SK-N-SH (cell line): ENCODE data around the gene PABPN1. TPM values are rescaled to one million over a fixed set of nuclear protein-coding genes. Genes with fewer than 3 reads are reported as not detected.

Experiments
- CTCF ChIA-PET: fragments of 300-600, 350-600 bp; formaldehyde crosslinking; extraction: SDS; loops from one replicate; lab custom pipeline; 2021; lab: Yijun Ruan, JAX
- POLR2A ChIA-PET: fragments of 350-600 bp; sonication (Branson Sonifier 250); formaldehyde crosslinking; extraction: SDS; loops from one replicate; lab custom pipeline; 2020; ENCODE audit warnings: antibody characterized with exemption, inconsistent platforms; lab: Yijun Ruan, JAX
- DNase-seq: peaks from one replicate; pipeline ENCODE4 v3.0.0; 2012
- H2AFZ ChIP-seq: fragments of 200-600 bp; sonication (generic); 2 replicates; pipeline ENCODE4 v1.8.1; 2016; ENCODE audit warnings: antibody characterized with exemption, mild to moderate bottlenecking, low read depth
- H3F3A ChIP-seq: fragments of 200-600 bp; sonication (generic); replicated peaks from 2 replicates; pipeline ENCODE3; 2016; ENCODE audit warnings: antibody characterized with exemption, mild to moderate bottlenecking; ENCODE audit not compliant: insufficient read depth
- H3K27ac ChIP-seq, 2 experiments: fragments of 200-500 bp in 1 of 2; fragments of 200-600 bp in 1 of 2; sonication (Bioruptor generic) in 1 of 2; sonication (generic), shearing (Covaris generic) in 1 of 2; 2 replicates each; pipeline versions ENCODE4 v1.5.1 to v1.6.1; 2014 to 2016; ENCODE audit warnings: low read depth in 2 of 2, inconsistent platforms in 1 of 2, low read length in 1 of 2, mild to moderate bottlenecking in 1 of 2, mixed read lengths in 1 of 2
- H3K27me3 ChIP-seq: fragments of 200-600 bp; sonication (generic), shearing (Covaris generic); 2 replicates; pipeline ENCODE4 v1.6.1; 2016; ENCODE audit warnings: mixed run types; ENCODE audit not compliant: insufficient read depth
- H3K36me3 ChIP-seq, 2 experiments: fragments of 200-500 bp in 1 of 2; fragments of 200-600 bp in 1 of 2; sonication (Bioruptor generic) in 1 of 2; sonication (generic) in 1 of 2; replicated peaks in 1 of 2; 2 replicates each; pipeline versions ENCODE3 to v1.5.1; 2014 to 2016; ENCODE audit warnings: low read length in 1 of 2, mild to moderate bottlenecking in 1 of 2; ENCODE audit not compliant: insufficient read depth in 2 of 2, control insufficient read depth in 1 of 2
- H3K4me1 ChIP-seq, 2 experiments: fragments of 200-500 bp in 1 of 2; fragments of 200-600 bp in 1 of 2; sonication (Bioruptor generic) in 1 of 2; sonication (generic), shearing (Covaris generic) in 1 of 2; 2 replicates each; pipeline versions ENCODE4 v1.5.1 to v1.6.1; 2014 to 2016; ENCODE audit warnings: low read depth in 1 of 2, low read length in 1 of 2, mixed run types in 1 of 2; ENCODE audit not compliant: insufficient read depth in 2 of 2, control insufficient read depth in 1 of 2
- H3K4me2 ChIP-seq: fragments of 200-600 bp; sonication (generic), shearing (Covaris generic); 2 replicates; pipeline ENCODE4 v1.6.1; 2017; ENCODE audit warnings: mixed run types
- H3K4me3 ChIP-seq, 2 experiments: fragments of 200-500 bp in 1 of 2; fragments of 200-600 bp in 1 of 2; sonication (Bioruptor generic) in 1 of 2; sonication (generic), shearing (Covaris generic) in 1 of 2; 2 replicates each; pipeline versions ENCODE4 v1.5.1 to v1.8.1; 2014 to 2016; ENCODE audit warnings: low read depth in 2 of 2, inconsistent platforms in 1 of 2, low read length in 1 of 2, mild to moderate bottlenecking in 1 of 2, mixed read lengths in 1 of 2, moderate library complexity in 1 of 2
- H3K79me2 ChIP-seq: fragments of 200-600 bp; sonication (generic); 2 replicates; pipeline ENCODE4 v1.8.1; 2017; ENCODE audit warnings: mild to moderate bottlenecking; ENCODE audit not compliant: insufficient read depth
- H3K9ac ChIP-seq: fragments of 200-600 bp; sonication (generic); 2 replicates; pipeline ENCODE4 v1.6.1; 2017; ENCODE audit warnings: mixed run types
- H3K9me2 ChIP-seq: fragments of 200-600 bp; sonication (generic); 2 replicates; pipeline ENCODE4 v1.6.1; 2017; ENCODE audit warnings: mixed run types
- H3K9me3 ChIP-seq: fragments of 200-600 bp; sonication (generic); 2 replicates; pipeline ENCODE4 v1.6.1; 2017; ENCODE audit warnings: mixed run types, mild to moderate bottlenecking, moderate library complexity
- H4K20me1 ChIP-seq: fragments of 200-600 bp; sonication (generic); 2 replicates; pipeline ENCODE4 v1.6.1; 2017; ENCODE audit warnings: mild to moderate bottlenecking, mixed run types; ENCODE audit not compliant: insufficient read depth
- CHD2 ChIP-seq: fragments of 150-350 bp; IDR thresholded peaks from 2 replicates; pipeline ENCODE4 v1.6.1; 2018; ENCODE audit warnings: low read length; ENCODE audit not compliant: partially characterized antibody
- CTCF ChIP-seq: fragments of 200-600 bp; sonication (generic); IDR thresholded peaks from 2 replicates; pipeline ENCODE4 v1.6.1; 2017; ENCODE audit warnings: antibody characterized with exemption, mild to moderate bottlenecking, moderate library complexity
- GATA2 ChIP-seq: sonication (generic); formaldehyde crosslinking; IDR thresholded peaks from 2 replicates; pipeline ENCODE4 v1.5.0; 2020; ENCODE audit warnings: mild to moderate bottlenecking, missing genetic modification reagents
- POLR2AphosphoS5 ChIP-seq: IDR thresholded peaks from 2 replicates; pipeline ENCODE4 v1.6.1; 2012; ENCODE audit warnings: low read depth, low read length
- RFX5 ChIP-seq: IDR thresholded peaks from 2 replicates; pipeline ENCODE4 v1.6.1; 2012; ENCODE audit warnings: mild to moderate bottlenecking, improper control_type of control experiment, low read length
- RXRA ChIP-seq: IDR thresholded peaks from 2 replicates; pipeline ENCODE4 v1.4.0; 2012; ENCODE audit warnings: low read depth, mild to moderate bottlenecking, borderline replicate concordance
- SIN3A ChIP-seq: IDR thresholded peaks from 2 replicates; pipeline ENCODE4 v1.6.1; 2012; ENCODE audit warnings: low read depth, mild to moderate bottlenecking, low read length, moderate library complexity, borderline replicate concordance
- TCF12 ChIP-seq: IDR thresholded peaks from 2 replicates; pipeline ENCODE4 v1.4.0; 2012
- YY1 ChIP-seq: IDR thresholded peaks from 2 replicates; pipeline ENCODE4 v1.4.0; 2012; ENCODE audit warnings: low read depth, mild to moderate bottlenecking
- ZBTB33 ChIP-seq: IDR thresholded peaks from 2 replicates; pipeline ENCODE4 v1.4.0; 2012; ENCODE audit warnings: low read depth, borderline replicate concordance
- WGBS: methylation state at CpG from one replicate; pipeline ENCODE4 v1.1.6; 2017; ENCODE audit warnings: low lambda C conversion rate; 5-methylcytosine and 5-hydroxymethylcytosine counted together
- polyA plus RNA-seq, 3 experiments: library from polyadenylated mRNA; depleted of rRNA; stranded (reverse); fragments of >200 nt; gene quantifications; 2 replicates each; pipeline ENCODE4 v1.2.3, GENCODE V29; 2012
- TF ChIP-seq, protein P1 (sequence below): IDR thresholded peaks from 2 replicates; pipeline ENCODE4 v1.6.1; 2012; ENCODE audit warnings: mild to moderate bottlenecking, low read depth, low read length, moderate library complexity
- TF ChIP-seq, protein P2 (sequence below): fragments of 150-350 bp; IDR thresholded peaks from 2 replicates; pipeline ENCODE4 v1.6.1; 2017; ENCODE audit warnings: antibody characterized with exemption, low read length, low read depth, borderline replicate concordance

Gene PABPN1
- polyA plus RNA-seq, 1 of the 3 experiments (the other 2 are of a cell fraction) = 266 TPM

DNA sequence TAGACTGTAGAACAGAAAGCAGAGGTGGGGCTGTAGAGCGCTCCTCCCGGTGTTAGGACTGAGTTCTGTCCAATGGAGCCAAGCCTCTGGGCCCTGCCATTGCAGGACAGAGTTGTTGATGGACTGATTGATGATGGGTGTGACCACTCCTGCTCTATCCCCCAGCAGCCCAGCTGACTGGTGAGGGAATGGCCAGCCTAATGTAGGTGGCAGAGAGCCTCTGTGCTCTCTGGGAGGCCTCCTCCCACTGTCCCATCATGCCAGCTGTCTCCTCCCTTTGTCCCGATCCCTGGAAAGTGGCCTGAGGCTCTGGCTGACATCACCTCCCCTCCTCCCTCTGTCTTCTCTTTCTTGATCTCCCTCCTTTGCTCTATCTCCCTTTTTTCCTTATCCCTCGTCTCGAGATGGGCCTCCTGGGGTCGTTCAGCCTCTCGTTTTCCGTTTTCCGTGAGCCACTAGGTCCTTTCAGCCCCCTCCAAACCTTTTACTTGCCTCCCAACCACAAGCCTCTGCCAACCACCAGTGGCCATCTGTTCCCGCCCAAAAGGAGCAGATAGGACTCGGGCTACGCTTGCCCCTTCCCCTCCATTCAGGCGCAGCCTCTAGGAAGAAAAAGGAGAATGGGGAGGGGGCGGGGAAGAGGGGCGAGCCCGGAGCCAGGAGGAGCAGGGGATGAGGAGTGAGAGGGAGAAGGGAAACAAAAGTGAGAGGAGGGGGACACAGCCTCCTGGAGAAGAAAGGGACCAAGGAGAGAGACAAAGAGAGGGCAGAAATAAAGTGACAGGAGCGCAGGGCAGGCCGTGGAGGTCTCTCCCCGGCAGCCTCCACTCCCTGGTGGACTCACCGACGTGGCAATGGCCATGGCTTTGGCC lies 43.1 kb downstream of the PABPN1 start:
- 19% methylated on average over 21 of the region's 21 CpGs for WGBS
- Histone ChIP-seq H3K9me3 (no peaks in the 10 kb centered on the region), H3K4me3 (peak overlapping the region; percentile 43 to 57), H3K27ac (peak overlapping the region in 1 of 2 experiments; percentile 92; a peak in 2 of 4 replicates), H3F3A (no peaks in the 10 kb centered on the region), H3K79me2 (peaks cover 6% of the 10 kb centered on the region; the same call in 1 of the 2 replicates), H3K27me3 (no peaks in the 10 kb centered on the region), H3K9ac (peak overlapping the region; percentile 66), H3K4me1 (peaks cover 0 to 16% of the 10 kb centered on the region in 2 experiments; a peak in 2 of 4 replicates), H3K36me3 (no peaks in the 10 kb centered on the region), H3K9me2 (no peaks in the 10 kb centered on the region), H2AFZ (peak overlapping the region; percentile 78; the same call in 1 of the 2 replicates), H4K20me1 (no peaks in the 10 kb centered on the region), H3K4me2 (peak overlapping the region; percentile 68)
- DNase-seq = peak; percentile 81
- ChIA-PET CTCF (interaction anchor here (0.8 to 3.7 kb wide), 4 partner anchors 11 to 57 kb away, joined by 3 to 13 read pairs (median 6); partner anchors contain the start of genes BCL2L2 and SLC22A17), POLR2A (interaction anchor here (0.9 to 5.6 kb wide), 6 partner anchors 11 to 90 kb away, joined by 3 to 45 read pairs (median 10); partner anchors contain the start of genes PABPN1 and SLC22A17)
- TF ChIP-seq CHD2 = no peak
- peak; percentile 19; the same call in 1 of the 2 replicates for TF ChIP-seq GATA2
- no peak for TF ChIP-seq CTCF
- TF ChIP-seq RXRA = no peak

GRCh38 chr14:23365036-23365731 lies 43.9 kb downstream of the PABPN1 start, which contains the start of gene EFS:
EFS (minus strand) TSS chr14:23365172; CDS start chr14:23365025, 147 bp downstream.
- peaks cover 0 to 16% of the 10 kb centered on the region in 2 experiments; a peak in 2 of 4 replicates for H3K4me1 ChIP-seq
- peak within 1 kb of the TSS; percentile 66 for H3K9ac ChIP-seq
- peak within 1 kb of the TSS; percentile 78; the same call in 1 of the 2 replicates for H2AFZ ChIP-seq
- no peaks in the 10 kb centered on the region for H3K9me3 ChIP-seq
- H3K79me2 ChIP-seq = peaks cover 6% of the 10 kb centered on the region; the same call in 1 of the 2 replicates
- H3F3A ChIP-seq = no peaks in the 10 kb centered on the region
- peak within 1 kb of the TSS; percentile 43 to 57 for H3K4me3 ChIP-seq
- H4K20me1 ChIP-seq = no peaks in the 10 kb centered on the region
- DNase-seq = peak; percentile 67
- WGBS = 16% methylated on average over 25 of the region's 74 CpGs
- ChIA-PET CTCF (interaction anchor here (1.3 to 6.6 kb wide), 6 partner anchors 11 to 58 kb away, joined by 4 to 46 read pairs (median 5); partner anchors contain the start of genes BCL2L2 and SLC22A17), POLR2A (interaction anchor here (1.2 to 5.6 kb wide), 7 partner anchors 10 to 89 kb away, joined by 3 to 45 read pairs (median 7); partner anchors contain the start of genes PABPN1 and SLC22A17)
- H3K36me3 ChIP-seq = no peaks in the 10 kb centered on the region
- H3K27me3 ChIP-seq = no peaks in the 10 kb centered on the region
- peak within 1 kb of the TSS in 1 of 2 experiments; percentile 92; a peak in 2 of 4 replicates for H3K27ac ChIP-seq
- peak within 1 kb of the TSS; percentile 79 for H3K4me2 ChIP-seq
- H3K9me2 ChIP-seq = no peaks in the 10 kb centered on the region
- TF ChIP-seq CHD2 (no peak), TCF12 (no peak), POLR2AphosphoS5 (no peak), SIN3A (no peak), RXRA (no peak), YY1 (no peak), ZBTB33 (no peak), RFX5 (no peak)
- TF ChIP-seq, protein P1, sequence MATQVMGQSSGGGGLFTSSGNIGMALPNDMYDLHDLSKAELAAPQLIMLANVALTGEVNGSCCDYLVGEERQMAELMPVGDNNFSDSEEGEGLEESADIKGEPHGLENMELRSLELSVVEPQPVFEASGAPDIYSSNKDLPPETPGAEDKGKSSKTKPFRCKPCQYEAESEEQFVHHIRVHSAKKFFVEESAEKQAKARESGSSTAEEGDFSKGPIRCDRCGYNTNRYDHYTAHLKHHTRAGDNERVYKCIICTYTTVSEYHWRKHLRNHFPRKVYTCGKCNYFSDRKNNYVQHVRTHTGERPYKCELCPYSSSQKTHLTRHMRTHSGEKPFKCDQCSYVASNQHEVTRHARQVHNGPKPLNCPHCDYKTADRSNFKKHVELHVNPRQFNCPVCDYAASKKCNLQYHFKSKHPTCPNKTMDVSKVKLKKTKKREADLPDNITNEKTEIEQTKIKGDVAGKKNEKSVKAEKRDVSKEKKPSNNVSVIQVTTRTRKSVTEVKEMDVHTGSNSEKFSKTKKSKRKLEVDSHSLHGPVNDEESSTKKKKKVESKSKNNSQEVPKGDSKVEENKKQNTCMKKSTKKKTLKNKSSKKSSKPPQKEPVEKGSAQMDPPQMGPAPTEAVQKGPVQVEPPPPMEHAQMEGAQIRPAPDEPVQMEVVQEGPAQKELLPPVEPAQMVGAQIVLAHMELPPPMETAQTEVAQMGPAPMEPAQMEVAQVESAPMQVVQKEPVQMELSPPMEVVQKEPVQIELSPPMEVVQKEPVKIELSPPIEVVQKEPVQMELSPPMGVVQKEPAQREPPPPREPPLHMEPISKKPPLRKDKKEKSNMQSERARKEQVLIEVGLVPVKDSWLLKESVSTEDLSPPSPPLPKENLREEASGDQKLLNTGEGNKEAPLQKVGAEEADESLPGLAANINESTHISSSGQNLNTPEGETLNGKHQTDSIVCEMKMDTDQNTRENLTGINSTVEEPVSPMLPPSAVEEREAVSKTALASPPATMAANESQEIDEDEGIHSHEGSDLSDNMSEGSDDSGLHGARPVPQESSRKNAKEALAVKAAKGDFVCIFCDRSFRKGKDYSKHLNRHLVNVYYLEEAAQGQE = no peak
- TF ChIP-seq, protein P2, sequence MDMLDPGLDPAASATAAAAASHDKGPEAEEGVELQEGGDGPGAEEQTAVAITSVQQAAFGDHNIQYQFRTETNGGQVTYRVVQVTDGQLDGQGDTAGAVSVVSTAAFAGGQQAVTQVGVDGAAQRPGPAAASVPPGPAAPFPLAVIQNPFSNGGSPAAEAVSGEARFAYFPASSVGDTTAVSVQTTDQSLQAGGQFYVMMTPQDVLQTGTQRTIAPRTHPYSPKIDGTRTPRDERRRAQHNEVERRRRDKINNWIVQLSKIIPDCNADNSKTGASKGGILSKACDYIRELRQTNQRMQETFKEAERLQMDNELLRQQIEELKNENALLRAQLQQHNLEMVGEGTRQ = no peak
